Right renal pelvis (tissue), 4 donors: ENCODE results near the gene RADIL. TPM values are rescaled to one million over a fixed set of nuclear protein-coding genes. Genes with fewer than 3 reads are reported as not detected.
"Not testable (repeated sequence)": the region's sequence is repeated elsewhere in the genome, so short reads cannot be mapped to it uniquely, and the experiment has no call there.

Experiments
- DNase-seq, 4 donors: peaks; one replicate each; pipeline ENCODE4 v3.0.0-alpha.2; 2013; ENCODE audit warnings: low read depth in 4 of 4, low spot score in 3 of 4, missing footprints in 1 of 4
- polyA plus RNA-seq, 4 donors: library from polyadenylated mRNA; unstranded; fragments of 120-200 nt; gene quantifications; one replicate each; pipeline ENCODE4 v1.2.1, GENCODE V29; 2013; ENCODE audit not compliant: insufficient read length in 4 of 4

Gene RADIL
- polyA plus RNA-seq, 4 donors = 1.3 to 2.9 (median 2.3) TPM

DNA sequence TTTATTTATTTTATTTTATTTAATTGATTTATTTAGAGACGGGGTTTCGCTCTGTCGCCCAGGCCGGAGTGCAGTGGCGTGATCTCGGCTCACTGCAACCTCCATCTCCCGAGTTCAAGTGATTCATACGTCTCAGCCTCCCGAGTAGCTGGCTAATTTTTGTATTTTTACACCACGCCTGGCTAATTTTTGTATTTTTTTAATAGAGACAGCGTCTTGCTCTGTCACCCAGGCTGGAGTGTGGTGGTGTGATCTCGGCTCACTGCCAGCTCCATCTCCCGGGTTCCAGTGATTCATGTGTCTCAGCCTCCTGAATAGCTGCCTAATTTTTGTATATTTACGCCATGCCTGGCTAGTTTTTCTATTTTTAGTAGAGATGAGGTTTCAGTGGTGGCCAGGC is 73.8 kb downstream of the RADIL start:
- no peak for DNase-seq

DNA sequence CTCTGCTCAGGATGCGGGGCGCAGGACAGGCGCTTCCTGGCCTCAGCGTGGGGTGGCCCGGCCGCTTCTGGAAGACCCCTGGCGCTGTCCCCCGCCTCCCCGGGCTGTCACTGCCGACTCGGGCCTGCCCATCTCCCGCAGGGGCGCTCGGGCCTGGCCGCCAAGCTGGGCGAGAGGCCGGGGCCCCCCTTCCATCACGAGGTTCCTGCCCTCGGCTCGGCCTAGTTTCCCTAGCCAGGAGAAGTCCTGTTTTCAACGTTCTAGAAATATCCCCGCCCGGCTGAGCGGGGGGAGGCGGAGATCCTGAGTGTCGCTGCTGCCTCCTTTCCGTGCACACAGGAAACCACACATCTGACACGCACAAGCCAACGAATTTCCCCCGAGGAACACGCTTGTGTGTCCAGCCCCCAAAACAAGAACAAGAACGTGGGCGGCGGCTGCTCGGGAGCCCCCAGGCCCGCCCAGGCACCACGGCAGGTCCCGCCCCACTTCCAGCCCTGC is 74.4 kb downstream of the RADIL start:
- DNase-seq = no peak

DNA sequence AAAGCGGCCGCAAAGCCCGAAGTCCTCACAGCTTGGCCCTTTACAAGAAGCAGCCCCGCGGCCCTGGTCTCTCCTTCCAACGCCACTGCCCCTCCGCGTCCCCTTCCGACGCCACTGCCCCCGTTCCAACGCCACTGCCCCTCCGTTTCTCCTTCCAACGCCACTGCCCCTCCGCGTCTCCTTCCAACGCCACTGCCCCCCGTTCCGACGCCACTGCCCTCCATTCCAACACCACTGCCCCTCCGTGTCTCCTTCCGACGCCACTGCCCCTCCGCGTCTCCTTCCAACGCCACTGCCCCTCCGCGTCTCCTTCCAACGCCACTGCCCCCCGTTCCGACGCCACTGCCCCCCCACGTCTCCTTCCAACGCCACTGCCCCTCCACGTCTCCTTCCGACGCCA is 75.0 kb downstream of the RADIL start:
- DNase-seq = no peak

GRCh38 chr7:4808026-4808425 is 75.5 kb downstream of the RADIL start:
- no peak for DNase-seq

DNA sequence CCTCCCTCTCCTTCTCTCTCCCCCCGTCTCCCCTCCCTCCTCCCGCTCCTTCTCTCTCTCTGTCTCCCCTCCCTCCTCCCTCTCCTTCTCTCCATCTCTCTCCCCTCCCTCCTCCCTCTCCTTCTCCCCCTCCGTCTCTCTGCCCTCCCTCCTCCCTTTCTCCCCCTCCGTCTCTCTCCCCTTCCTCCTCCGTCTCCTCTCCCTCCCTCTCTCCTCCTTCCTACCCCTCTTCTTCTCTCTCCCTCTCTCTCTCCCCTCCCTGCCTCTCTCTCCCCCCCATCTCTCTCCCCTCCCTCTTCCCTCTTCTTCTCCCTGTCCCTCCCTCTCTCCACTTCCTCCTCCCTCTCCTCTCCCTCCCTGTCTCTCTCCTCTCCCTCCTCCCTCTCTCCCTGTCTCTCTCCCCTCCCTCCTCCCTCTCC is 75.9 kb downstream of the RADIL start:
- no peak for DNase-seq

DNA sequence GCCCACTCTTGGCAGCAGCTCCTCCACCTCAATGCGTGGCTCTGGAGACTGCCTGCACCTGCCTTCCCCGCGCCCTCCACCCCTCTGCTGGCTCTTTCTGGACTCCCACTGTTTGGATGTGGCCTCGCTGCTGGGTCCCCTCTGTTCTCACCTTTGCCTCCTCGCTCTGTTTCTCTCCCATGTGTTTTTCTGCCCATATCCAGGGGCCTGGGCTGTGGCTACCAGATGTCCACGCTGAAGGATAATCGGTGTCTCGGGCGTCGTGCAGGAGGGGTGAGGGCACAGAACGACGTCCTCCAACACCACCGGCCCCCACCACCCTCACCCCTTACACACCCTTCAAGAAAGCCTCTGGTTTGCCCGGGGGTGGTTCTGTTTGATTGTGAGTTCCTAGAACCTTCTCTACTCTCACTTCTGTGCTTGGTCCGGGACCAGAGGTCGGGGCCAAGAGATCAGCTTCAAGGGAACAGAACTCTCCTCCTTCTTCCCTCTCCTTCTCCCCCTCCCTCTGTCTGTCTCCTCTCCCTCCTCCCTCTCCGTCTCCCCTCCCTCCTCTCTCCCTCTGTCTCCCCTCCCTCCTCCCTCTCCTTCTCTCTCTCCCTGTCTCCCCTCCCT is 76.4 kb downstream of the RADIL start:
- DNase-seq = no peak

- DNase-seq = no peak
Measured at GRCh38 chr7:4805984-4806300, 77.6 kb downstream of the RADIL start.

GRCh38 chr7:4805110-4805983 is 78.2 kb downstream of the RADIL start:
- DNase-seq = no peak

DNA sequence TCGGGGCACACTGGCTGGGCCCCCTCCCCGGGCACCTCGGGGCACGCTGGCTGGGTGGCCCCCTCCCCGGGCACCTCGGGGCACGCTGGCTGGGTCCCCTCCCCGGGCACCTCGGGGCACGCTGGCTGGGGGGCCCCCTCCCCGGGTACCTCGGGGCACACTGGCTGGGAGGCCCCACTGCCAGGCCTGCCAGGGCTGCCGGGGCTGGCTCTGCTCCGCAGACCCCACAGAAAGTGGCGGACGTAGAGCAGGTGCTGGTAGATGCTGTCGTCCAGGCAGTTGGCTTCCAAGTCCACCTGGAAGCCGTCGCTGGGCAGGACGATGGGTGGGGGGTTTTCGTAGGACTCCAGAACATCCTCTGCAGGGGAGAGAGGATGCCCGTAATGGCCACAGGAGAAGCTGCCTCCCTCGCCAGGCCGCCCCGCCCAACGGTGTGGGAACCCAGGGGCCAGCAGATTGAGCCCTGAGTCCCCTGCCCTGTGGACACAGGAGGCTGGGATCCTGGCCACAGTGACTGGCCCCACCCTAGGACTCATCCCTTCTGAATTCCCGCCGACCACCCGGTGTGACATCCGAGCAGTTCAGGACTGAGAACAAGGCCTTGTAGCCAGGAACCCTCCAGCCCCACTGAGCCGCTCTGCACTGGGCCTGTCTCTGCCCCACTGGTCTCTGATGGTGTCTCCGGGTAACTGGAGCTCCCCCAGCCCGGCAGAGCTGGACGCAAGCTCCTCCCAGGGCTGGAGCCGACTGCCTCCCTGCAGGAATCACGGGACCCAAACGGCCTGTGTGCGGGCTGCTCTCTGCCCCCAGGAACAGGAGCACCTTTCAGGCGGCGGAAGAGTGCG is 79.9 kb downstream of the RADIL start:
- no peak for DNase-seq

- DNase-seq = not testable (repeated sequence)
Measured at GRCh38 chr7:4802577-4802976, 80.9 kb downstream of the RADIL start.

- no peak for DNase-seq
Measured at GRCh38 chr7:4801839-4802231, 81.7 kb downstream of the RADIL start.

DNA sequence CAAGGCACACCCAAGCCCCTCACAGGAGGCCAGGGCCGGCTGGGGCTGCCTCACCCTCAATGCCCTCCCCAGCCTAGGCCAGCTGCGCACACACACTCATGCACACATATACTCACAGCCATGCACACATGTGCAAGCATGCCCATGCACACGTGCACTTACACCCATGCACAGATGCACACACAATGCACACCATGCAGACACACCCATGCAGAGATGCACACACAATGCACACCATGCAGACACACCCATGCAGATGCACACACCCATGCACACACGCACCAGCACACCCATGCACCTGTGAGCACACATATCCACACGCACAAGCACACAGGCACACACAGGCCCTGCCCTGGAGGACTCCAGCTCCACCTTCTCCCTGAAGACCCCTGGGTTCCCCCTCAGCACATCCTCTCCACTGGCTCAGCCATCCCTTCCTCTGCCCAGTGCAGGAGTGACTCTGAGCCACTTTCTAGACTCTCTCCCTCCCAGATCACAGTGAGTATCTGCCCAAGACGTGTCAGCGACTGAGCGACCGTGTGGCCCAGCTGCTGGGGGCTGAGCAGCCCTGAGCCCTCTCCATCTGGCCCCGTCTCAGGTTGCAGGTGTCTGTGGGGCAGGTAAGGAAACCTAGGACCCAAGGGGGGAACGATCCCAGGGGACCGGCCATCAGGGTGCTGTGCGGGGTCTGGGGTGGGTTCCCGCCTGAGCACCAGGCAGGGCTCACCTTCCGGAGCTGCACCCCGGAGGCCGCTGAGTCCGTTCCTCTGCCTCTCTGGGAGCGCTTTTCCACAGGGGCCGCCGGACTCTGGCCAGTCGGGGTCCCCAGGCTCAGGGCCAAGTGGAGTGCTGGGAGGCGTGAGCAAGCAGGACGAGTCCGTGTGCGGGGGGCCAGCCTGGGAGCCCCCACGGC is 82.3 kb downstream of the RADIL start:
- no peak for DNase-seq

- DNase-seq = no peak
Measured at GRCh38 chr7:4800487-4800886, 83.0 kb downstream of the RADIL start.

DNA sequence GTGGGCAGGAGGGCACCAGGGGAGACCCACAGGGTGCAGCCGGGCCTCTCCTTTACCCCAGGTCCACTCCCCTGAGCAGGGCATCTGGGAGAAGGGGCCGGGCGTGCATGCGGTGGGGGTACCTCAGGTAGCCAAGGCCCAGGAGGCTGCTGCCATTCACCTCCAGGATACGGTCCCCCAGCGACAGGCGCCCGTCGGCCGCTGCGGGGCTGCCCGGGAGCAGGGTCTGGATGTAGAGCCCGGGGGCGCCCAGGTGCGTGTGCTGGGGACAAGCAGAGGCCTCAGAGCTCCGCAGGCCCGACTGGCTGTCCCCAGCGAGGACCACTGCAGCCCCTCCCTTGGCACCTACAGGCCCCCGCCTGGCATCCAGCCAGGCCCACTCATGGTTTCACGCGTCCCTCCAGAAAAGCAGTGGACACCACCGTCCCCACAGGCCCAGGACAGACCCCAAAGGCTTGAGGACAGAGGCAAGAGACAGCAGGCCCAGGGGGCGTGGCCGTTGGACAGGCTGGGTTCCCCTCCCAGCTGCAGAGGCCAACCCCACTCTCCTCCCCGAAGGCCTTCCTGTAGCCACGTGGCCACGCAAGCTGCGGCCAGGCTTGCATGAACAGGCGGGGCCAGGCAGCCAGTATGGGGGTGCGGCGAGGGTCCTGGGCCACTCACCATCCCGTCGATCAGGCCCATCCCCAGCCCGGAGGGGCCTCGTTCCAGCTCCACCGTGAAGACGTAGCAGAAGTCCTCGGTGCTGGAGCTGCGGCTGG is 83.8 kb downstream of the RADIL start:
- no peak for DNase-seq

DNA sequence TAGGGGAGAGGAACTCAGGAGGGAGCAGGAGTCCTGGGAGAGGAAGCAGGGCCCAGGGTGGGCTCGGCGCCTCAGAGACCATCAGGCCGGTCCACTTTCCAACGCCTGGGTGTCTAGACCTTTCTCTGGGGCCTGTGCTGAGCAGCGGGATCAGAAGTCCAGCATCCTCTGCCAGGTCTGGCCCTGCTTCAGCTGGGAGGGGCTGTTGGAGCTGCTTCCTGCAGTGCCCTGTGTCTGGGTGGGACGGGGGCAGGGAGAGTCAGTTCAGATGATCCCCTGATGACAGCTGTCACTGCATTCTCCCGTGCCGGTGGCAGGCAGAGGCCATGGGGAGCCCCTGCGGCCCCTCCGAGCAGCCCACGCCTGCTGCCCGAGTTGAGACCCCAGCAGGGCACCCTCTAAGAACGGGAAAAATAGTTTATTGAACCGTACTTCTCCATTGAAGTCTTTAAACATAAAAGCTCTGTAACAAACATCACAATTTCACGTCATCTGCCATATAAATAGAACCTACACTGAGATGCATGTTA is 84.7 kb downstream of the RADIL start:
- no peak for DNase-seq

GRCh38 chr7:4797858-4798705 is 85.4 kb downstream of the RADIL start:
- DNase-seq = peak in 1 of 4 donors; percentile 49

DNA sequence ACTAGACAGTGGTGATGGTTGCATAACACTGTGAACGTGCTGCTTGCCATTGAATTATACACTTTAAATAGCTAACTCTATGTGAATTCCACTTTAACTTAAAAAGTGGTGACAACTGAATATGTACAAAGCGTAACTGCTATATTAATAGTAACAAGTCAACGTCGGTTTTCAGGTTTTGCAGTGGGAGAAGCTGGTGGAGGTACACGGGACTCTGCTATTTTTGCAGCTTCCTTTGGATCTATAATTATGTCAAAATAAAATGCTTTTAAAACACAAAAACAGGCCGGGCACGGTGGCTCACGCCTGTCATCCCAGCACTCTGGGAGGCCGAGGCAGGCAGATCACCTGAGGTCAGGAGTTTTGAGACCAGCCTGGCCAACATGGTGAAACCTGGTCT is 87.1 kb downstream of the RADIL start:
- DNase-seq = no peak

GRCh38 chr7:4794591-4795350 is 88.7 kb downstream of the RADIL start:
- DNase-seq = no peak
